GM18498 (cell line): ENCODE results near the gene EDIL3.

ENCODE experiments used
- ATAC-seq: cut with Tn5 transposase; IDR thresholded peaks from one replicate; pipeline ENCODE4 v1.9.1; 2021; ENCODE audit warnings: mild to moderate bottlenecking, moderate library complexity; ENCODE audit not compliant: unreplicated experiment

The EDIL3 gene

DNA sequence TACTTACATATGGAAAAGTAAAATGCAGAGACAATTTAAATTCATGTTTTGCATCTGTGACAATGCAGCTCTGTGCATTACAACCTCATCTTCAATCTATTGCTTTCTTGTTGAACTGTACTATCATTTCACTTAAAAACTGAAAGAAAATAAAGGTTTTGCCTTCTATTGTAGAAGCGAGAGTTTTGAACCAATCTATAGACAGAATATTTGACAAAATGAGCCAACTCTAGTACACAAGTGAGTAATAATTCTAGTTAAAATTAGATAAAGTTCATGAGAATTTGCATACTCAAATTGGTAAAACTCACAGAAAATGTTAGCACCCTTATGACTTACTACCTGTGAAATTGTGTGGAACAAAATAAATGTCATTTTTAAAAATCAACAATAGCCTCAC, 123.7 kb downstream of the EDIL3 start:
- ATAC-seq = no peak

GRCh38 chr5:84260140-84260539, 124.5 kb downstream of the EDIL3 start:
- ATAC-seq = peak; percentile 65

DNA sequence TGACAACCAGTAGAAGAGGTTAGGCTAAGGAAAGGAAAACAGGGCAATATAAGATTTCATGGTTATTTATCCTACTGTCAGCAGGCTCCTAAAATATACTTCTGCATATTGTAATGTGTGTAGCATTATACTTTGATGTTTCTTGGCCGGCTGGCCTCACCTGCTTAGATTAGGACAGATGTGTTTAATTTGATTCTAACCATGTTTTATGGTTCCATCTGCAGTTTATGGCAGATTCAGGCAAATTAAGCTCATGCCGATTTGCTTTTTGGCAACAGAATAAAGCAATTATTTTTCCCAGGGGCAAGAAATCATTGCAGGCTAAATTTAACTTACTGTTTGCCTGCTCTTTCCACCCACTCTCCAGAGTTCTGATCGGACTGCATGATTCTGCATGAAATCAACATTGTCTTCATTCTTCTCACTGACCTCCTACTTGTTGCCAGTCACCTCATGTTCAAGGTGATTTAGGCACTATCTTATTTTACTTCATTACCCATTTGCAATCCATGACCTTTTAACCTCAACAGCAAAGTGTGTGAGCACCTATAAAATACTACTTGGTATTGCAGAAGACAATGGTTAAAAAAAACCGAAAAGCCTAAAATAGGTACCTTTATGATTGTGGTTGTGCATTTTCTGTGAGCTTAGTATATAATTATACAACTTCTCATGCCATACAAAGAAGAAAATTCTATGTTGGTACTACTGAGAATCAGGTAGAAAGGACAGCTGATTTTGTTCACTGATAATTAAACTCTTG, 125.2 kb downstream of the EDIL3 start:
- no peak for ATAC-seq

- ATAC-seq = peak; percentile 50
Observed at GRCh38 chr5:84257061-84257460, 127.6 kb downstream of the EDIL3 start.

- ATAC-seq = peak; percentile 43
Observed at GRCh38 chr5:84255315-84255714, 129.4 kb downstream of the EDIL3 start.

DNA sequence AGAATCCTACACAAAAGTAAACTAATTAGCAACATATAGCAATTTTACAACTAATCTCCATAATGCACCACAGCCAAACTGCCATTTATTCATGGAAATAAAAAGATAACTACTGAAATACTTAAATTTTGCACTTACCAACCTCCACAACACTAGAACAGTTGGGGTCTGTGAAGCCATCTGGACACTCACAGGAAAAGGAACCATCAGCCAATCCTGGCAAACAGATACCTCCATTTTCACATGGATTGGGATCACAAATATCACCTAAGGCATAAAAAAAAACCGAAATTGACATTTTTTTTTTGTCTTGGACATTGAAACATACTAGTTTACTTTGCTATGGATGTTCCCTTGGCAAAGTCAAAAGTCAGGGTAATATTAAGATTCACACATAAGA, 130.7 kb downstream of the EDIL3 start:
- ATAC-seq = no peak

DNA sequence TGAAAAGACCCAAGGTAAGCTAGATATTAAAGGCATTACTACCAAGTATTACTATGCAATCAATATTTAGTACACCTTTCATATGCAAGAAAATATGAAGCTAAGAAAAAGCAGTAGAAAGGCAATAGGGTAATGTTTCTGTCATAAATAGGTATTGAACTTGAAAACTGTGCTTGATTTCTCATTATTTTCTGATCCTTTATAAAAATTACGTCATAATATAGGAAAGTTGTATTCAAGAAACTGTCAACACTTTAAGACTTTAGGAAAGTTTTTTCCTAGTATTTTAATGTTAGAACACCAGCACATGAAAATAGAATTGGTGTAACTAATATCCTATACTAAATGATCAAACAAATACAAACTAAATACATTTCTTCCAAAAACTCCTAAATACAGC, 133.2 kb downstream of the EDIL3 start:
- ATAC-seq = no peak

GRCh38 chr5:84249918-84250630, 134.6 kb downstream of the EDIL3 start:
- ATAC-seq = no peak

- ATAC-seq = no peak
Observed at GRCh38 chr5:84248013-84248412, 136.7 kb downstream of the EDIL3 start.

- ATAC-seq = no peak
Observed at GRCh38 chr5:84242286-84242685, 142.4 kb downstream of the EDIL3 start.

DNA sequence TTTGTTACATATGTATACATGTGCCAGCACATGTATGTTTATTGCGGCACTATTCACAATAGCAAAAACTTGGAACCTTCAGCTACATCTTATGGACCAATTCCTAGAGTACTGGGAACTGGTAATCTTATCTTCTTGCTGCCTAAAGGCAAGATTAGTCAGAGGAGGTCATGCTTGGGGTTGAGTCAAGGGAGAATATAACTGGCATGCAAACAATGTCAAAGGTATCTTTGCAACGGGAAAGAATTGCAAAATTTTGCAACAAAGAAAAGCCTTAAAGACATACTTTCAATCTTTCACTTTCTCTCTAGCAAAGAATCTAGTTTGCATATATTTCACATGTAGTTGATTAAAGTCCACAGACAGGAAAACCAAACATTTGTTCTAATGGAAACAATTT, 145.2 kb downstream of the EDIL3 start:
- no peak for ATAC-seq

- ATAC-seq = no peak
Observed at GRCh38 chr5:84237126-84237525, 147.6 kb downstream of the EDIL3 start.

DNA sequence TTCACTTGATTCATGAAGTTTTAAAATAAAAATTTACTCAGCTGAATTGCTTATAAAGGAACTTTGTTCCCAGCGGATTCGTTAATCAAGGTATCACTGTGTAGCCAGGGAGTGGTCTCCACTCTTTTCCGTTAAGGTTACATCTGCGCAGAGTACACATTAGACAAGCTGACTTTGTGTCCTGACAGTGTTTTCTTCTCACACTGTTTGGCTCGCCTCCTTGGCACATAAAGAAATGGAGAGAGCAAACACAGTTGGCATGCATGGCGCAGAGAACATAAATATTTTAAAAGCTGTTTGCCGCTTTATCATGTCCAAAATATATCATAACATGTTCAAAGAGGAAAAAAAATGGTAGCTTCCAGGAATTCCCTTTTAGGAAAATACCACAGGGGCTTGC, 153.2 kb downstream of the EDIL3 start:
- ATAC-seq = no peak

DNA sequence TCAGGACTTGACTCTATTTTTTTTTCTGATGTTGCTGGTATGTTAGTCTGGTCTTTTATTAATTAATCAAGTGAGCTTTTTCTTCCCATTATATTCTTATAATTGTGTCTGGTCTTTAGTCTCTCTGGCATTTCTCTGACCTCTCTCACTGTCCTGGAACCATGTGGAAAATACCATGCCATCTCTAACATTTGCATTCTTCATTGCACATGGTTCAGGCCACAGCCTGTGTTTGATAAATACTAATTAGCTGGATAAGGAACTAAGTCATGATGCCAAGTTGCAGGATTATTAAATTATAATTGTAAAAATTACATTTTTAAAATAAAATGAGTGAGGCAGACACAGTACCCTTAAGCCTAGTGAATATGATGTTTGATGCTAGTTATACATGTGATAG, 155.6 kb downstream of the EDIL3 start:
- ATAC-seq = no peak

DNA sequence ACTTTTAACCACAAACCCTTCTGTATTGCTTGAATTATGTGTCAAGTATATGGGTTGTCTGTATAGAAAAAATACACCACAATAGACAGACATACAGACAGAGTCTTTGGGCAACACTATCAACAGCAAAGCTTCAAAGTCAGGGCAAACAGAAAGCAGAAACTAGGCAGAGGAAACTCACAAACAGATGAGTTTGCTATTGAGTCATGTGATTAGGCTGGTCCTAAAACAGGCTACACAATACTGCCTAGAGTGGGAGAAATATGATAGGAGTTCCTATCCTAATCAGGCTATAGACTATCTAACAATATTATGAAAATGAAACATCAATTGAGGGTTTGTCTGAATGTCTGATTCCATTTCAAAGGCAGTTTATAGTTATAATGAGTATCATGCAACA, 156.4 kb downstream of the EDIL3 start:
- no peak for ATAC-seq

- ATAC-seq = no peak
Observed at GRCh38 chr5:84227236-84227635, 157.4 kb downstream of the EDIL3 start.

GRCh38 chr5:84218546-84218945, 166.1 kb downstream of the EDIL3 start:
- no peak for ATAC-seq

GRCh38 chr5:84215521-84215920, 169.2 kb downstream of the EDIL3 start:
- ATAC-seq = no peak

DNA sequence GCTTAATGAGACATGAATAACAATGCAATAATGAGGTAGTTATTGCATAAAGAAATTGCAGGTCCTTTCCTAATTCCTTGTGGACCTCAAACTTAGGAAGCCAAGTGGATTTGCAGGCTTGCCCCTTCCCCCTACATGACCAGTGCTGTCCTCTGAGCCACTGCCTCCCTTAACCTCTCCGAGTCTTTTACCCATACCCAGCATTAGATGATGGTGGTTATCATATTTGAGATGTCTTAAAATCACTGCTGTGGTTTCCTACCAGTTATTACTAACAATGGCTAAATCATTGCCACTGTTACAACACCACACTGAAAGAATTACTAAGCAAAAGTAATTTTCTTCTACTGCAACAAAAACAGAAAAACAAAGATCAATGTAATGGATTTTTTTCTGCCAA, 170.8 kb downstream of the EDIL3 start:
- ATAC-seq = no peak

GRCh38 chr5:84213212-84213611, 171.5 kb downstream of the EDIL3 start:
- ATAC-seq = no peak

- no peak for ATAC-seq
Observed at GRCh38 chr5:84204772-84205171, 179.9 kb downstream of the EDIL3 start.

DNA sequence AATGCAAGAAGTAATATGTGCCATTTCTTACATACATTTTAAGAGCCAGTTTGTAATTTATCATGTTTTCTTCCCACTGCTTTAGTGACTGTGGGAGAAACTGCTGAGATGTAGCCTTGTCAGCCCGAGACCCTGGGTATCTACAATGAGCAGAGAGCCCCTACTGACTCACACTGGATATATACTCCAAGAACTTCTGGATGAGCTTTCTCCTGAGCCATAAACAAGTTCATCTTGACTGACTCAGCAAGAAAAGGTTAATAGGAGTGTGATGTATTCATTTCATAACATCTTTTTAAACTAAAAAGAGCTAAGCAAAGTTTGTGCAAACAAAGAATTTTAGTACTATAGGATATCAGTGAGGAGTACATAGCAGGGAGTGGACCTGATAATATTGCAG, 182.5 kb downstream of the EDIL3 start:
- ATAC-seq = no peak

DNA sequence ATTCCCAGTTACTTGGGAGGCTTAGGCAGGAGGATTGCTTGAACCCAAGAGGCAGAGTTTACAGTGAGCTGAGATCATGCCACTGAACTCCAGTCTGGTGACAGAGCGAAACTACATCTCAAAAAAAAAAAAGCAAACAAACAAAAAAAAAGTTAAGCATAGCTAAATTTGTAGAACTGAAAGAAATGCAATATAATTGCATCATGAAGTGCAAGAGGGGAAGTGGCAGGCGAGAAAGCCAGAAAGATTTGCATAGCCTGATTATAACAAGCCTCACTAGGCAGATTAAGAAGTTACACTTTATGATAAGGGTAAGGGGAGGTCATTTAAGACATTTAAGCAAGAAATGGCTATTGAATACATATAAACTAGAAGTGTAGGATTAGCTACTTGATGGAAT, 187.1 kb downstream of the EDIL3 start:
- peak; percentile 65 for ATAC-seq
